ENCODE measurements around the gene MAN1A1.
"Not testable (repeated sequence)": the region's sequence is repeated elsewhere in the genome, so short reads cannot be mapped to it uniquely, and the experiment has no call there.

Gene MAN1A1

DNA sequence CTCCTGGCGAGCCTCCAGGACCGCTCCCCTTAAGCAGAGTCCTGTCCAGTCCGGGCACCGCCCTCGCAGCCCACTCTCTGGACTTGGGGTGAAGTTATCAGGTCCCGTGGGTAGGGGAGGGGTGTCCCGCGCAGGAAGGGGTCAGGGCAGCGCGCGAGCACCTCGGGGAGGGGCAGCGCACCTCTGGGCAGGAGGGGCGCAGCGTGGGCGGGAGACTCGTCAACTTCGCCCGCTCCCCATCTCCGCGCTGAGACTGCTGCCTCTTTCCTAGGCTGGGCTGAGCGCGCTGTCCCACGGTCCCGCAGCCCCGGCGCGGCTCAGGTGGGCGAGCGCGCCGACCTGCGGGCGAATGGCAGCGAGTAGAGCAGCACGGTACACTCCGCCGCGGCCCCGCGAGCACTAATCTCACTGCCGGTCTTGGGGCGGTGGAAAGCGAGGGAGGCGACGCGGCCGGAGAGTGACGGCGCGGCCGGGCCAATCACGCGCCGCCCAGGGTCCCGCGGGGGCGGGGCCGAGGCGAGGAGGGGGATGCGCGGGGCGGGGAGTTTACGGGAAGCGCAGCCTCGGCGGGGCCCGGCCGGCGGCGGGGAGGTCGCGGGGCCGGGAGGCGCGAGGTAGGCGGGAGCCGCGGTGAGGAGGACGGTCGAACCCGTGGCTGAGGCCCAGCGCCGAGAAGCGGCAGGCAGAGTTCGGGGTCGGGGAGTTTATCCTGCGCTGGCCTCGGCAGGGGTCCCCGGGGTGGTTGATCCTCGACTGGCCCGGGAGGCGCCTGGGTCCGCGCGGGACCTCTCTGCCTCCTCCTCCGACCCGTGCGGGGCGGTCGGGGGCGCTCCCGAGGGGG lies at the start of gene MAN1A1:
Gene MAN1A1, minus strand, starts transcription at position 401 of the 841 bp plus-strand sequence. CDS start 696 bp downstream, outside the sequence.
- FAIRE-seq: no peak

DNA sequence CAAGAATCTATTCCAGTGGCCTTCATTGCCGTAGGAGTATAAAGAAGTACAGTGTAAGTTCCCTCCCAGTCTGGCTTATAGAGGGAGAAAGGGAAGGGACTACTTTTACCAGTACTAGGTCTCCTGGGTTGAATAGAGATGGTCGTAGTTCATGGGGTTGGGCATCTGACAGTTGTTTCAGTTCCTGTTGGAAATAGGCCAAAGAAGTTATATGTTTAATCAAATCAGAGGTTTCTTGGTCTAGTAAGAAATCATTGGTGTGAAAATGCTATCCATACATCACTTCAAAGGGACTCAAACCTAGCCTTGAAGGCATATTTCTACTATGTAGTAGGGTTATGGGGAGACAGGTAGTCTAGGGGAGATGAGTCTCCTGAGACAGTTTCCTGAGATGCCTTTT lies 45.6 kb upstream of the MAN1A1 start:
- no peak for FAIRE-seq

DNA sequence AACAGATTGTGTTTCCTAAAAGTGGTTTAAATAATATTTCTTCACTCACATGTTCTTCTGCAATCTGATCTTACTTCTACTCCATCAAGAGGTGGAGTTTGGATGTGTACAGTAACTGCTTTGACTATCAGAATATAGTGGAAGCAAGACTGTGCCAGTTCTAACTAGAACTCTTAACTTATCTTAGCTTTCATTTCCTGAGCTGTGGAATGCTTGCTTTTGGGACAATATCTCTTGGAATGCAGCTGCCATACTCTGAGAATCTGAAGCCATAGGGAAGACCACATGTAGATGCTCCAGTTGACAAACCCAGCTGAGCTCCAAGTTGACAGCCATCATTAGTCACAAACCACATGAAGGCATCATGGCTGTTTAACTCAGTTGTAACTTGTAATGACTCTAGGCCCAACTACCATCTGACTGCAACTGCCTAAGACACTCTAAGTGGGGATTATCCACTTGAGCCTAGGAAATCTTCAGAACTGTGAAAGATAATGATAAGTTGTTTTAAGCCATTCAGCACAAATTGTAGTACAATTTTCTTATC lies 40.8 kb upstream of the MAN1A1 start:
- no peak for FAIRE-seq

DNA sequence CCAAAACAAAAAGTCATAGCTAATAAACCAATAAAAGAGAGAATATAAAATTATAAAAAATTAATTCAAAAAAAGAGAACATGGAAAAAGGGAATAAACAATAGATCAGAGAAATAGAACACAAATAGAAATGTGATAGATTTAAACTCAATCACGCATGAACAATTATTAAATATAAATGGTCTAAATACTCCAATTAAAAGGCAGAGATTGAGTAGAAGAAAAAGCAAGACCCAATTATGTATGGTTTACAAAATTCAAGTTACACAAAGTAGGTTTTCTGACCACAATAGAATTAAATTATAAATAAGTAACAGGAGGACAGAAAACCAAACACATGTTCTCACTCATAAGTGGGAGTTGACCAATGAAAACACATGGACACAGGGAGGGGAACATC lies 36.4 kb upstream of the MAN1A1 start:
- no peak for FAIRE-seq

DNA sequence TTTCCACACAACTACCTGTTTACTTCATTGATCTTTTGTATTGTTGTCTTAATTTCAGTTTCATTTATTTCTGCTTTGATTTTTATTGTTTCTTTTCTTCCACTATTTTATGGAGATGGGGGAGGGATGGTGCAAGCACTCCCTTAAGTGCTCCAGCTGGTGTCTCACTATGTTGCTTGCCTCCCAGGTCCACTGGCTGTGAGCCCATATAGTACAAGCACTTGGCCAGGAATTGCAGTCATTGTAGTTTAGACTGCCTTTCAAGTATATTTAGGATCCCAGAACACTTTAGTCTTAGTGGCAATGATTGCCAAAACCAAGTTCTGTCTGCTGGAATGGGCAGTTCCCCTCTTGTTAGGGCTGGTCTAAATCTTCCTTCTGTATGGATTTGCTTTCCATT lies 34.9 kb upstream of the MAN1A1 start:
- no peak for FAIRE-seq

DNA sequence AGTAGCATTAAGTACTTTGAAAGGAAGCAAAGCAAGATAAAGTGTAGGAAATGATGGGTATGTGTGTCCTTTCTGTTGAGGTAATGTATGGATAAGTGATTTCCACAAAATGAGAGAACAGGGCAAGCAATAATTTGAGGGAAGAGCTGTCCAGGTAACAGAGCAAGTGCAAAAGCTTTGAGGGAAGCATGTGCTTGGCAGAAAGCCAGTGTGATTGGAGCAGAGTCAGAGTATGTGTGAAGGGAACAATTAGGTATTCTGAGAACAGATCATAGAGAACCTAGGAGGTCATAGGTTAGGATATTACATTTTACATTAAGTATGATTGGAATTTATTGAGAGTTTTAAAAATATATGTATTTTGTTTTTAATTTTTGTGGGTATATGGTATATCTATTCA lies 30.2 kb upstream of the MAN1A1 start:
- no peak for FAIRE-seq

DNA sequence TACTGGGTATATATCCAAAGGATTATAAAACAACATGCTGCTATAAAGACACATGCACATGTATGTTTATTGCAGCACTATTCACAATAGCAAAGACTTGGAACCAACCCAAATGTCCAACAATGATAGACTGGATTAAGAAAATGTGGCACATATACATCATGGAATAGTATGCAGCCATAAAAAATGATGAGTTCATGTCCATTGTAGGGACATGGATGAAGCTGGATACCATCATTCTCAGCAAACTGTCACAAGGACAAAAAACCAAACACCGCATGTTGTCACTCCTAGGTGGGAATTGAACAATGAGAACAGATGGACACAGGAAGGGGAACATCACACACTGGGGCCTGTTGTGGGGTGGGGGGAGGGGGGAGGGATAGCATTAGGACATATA lies 27.5 kb upstream of the MAN1A1 start:
- not testable (repeated sequence) for FAIRE-seq

DNA sequence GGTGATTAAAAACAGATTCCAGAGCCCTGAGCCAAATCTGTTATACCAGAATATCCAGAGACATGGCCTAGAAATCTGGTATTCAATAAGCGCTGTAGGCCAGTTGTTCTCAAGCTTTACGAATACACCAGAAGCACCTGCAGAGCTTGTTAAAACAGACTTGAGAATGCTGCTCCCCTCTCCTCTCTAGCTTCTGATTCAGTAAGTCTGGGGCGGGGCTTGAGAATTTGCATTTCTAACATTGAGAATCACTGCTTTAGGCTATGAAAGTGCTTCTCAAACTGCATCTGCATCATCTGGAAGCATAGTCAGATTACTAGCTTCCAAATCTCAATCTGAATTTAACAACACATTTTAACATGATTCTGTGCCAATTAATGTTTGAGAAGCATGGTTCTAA lies 20.5 kb upstream of the MAN1A1 start:
- FAIRE-seq: no peak

DNA sequence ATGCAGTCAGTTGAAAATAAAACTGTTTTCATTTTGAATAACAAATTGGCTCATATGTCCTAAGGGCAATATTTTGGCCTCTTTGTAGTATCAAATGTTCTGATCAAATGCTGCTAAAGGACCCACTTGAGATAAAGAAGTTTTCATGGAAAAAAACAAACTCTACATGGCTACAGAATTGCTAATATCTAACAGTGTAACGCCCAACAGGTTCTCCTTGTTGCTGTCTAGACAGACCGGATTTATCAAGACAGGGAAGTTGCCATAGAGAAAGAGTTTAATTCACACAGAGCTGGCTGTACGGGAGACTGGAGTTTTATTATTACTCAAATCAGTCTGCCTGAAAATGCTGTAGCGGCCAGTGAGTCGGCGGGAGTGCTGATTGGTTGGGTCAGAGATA lies 19.4 kb upstream of the MAN1A1 start:
- FAIRE-seq: no peak

DNA sequence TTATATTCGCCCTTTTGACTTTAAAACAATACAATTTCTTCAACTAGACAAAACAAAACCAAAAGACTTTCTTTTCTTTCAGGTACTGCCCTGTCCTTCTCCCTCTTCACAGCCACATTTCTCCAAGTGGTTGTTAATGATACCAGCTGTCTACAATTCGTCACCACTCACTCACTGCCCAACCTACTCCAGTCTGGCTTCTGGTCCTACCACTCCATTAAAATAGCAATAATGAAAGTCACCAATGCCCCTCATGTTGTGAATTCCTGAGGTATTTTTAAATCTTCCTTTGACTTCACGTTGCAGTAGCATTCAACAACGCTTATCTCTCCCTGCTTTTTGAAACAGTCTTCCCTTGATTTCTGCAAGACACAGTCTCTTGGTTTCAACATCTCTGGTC lies 11.6 kb upstream of the MAN1A1 start:
- FAIRE-seq: no peak

DNA sequence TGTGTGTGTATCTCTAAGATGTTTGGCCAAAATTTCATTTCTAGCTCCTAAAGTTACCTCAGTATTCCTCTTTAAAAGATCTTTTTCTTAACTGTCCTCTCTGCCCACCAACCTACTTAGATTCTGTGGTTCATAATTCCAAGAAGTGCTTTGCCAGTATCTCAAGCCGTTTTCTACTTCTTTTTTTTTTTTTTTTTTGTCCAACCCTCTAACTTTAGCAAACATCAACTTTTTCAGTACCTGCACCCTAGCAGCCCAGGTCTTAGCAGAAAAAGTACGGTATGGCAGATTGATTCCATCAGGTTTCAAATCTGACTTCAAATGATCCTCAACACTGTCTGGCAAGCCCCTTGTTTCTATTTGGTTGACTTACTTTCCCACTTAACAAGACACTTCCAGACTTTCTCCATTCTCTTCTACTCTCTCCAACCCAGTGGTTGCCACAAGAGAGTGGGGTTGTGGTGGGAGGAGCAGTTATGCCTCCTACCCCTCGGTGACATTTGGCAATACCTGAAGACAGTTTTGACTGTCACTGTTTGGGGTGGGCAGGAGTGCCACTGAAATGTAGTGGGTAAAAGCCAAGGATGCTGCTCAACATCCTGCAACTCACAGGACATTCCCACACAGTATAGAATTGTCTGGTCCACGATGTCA lies 10.8 kb upstream of the MAN1A1 start:
- no peak for FAIRE-seq

DNA sequence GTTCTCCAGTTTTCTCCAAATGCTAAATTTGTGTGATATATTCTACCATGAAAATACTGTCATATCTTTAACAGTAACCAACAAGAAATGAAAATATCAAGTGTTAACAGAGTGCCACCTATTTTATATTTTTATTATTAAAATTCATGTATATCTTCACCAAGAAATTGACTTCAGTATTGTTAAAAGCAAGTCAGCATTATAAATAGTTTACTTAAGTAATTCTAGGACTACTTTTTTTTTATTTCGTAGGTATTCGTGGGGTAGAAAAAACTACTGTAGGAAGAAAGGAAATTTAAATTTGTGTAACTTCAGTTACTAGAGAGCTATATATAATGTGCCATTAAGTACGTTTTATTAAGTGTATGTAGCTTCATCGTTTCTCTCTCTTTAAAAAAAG lies 6.3 kb upstream of the MAN1A1 start:
- FAIRE-seq: no peak

DNA sequence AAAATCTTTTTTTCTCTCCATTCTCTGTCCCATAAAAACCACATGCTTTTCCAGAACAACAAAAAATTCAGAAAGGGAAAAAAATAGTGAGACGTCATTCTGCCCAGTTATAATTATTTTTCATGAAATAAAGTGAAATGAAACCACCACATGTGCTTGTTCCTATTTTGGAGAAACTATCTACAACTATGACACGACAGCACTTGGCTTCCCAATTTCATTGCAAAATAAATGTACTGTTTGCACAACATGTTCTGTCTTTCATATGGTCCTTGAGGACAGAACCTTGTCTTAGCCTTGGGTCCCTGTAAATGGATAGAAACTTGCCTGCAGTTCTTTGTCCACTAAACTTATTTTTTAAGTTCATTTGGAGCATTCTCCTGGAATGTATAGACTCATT lies 5.6 kb upstream of the MAN1A1 start:
- no peak for FAIRE-seq

DNA sequence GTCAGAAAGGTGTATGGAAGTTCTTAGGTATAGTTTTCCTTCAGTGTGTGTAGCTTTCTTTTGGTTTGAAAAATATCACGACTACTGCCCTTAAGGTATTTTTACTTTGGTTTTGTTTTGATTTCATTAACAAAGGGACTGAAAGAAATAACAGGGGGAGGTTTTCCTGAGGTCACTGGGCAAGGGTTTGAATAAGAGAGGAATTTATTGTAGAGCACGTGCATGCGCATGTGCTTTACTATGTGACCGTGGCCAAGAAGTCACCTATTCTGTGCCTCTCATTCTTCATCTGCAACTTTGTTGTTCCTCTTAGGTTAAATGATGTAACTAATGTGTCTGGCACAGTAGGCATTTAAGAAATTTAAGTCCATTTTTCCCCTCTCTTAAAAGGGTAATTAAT lies 4.1 kb upstream of the MAN1A1 start:
- FAIRE-seq: no peak

DNA sequence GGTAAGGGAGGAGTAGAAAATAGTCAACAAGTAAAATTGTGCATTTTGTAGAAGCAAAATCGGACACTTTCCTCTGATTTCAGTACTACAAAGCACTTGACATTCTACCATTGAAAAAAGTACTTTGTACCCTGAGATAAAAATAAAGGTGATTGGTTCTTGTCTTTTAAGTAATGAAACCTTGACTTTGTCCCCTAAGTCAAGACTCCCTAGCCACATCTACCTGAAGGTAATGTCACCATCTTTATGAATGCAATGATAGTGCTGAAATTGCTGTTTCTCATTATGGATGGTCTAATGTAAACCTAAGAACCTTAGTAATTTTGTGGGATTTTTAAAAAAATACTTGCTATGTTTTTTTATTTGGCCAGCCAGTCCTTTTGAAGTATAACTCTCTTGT lies 2.4 kb upstream of the MAN1A1 start:
- FAIRE-seq: no peak

DNA sequence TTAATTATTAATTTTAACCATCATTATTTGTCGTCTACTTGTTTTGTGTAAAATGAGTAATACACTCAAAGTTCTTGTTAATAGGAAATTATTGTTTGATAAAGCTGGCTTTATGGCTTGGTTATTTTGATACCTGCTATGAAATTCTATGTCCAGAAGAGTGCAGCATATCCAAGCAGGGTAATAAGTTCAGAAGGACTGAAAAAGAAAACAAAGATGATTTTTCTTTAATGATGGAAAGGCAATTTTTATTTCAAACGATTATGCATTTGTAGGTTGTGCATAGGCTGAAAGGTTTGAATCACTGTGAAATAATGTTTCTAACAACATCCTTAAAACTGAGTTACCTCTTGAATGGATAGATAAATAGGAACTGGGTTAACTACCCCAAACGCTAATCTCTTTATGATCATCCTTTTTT lies 1.4 kb upstream of the MAN1A1 start:
- FAIRE-seq: no peak

DNA sequence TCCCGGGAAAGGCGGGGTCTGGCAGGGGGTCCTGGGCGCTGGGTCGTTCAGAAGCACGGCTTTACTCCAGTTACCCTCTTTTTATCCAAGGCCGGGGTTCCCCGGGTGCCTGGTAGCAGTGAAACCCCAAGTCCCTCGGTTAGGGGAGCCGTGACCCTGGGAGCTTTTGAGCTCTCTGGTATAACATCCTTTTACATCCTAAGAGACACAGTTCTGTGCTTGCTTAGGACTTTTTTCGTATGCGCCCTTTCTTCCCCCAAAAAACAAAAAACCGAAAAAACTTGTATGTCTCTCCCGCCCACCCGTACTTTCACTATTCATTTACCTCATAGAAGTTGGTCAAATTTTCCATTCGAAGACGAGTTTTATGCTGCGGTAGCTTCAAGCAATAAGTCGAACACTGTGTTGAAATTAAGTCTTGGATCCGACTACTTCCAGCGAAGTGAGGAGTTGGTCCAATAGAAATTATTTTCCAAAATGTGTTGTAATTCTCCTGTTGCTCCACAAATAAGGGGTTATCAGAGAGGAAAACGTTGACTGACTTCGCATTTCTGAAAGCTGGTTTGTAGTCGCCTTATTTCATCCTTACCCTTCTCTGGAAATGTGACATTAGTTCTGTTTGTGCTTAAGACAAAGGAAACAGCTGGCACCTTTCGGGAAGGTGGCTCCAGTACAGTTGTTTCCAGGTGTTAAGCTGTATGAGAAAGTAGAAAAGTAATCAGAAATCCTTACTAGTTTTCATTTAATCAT lies 816 bp upstream of the MAN1A1 start:
- no peak for FAIRE-seq

DNA sequence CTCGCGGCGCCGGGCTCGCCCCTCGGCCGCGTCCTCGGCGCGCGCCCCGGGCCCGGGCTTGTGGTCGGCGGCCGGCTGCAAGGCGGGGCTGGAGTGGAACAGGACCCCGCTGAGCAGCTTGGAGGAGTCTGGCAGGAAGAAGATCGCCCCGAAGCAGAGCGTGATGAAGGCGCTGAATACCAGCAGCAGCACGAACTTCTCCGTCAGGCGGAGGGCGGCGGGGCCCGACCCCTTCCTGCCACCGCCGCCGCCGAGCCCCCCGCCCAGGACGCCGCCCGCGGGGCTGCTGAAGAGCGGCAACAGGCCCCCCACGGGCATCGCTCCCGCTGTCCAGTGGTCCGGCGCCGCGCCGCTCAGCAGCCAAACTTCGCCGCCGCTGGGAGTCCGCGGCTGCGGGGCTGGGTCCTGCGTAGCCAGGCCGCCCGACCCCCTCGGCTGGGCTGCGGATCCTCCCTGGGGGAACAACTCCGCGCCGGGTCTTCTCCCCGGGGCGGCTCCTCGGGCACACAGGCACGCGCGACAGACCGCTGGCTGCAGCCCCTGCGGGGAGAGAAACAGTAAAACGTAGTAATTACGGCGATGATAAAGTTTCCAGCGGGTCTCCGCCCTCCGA lies 707 bp downstream of the MAN1A1 start:
- no peak for FAIRE-seq

DNA sequence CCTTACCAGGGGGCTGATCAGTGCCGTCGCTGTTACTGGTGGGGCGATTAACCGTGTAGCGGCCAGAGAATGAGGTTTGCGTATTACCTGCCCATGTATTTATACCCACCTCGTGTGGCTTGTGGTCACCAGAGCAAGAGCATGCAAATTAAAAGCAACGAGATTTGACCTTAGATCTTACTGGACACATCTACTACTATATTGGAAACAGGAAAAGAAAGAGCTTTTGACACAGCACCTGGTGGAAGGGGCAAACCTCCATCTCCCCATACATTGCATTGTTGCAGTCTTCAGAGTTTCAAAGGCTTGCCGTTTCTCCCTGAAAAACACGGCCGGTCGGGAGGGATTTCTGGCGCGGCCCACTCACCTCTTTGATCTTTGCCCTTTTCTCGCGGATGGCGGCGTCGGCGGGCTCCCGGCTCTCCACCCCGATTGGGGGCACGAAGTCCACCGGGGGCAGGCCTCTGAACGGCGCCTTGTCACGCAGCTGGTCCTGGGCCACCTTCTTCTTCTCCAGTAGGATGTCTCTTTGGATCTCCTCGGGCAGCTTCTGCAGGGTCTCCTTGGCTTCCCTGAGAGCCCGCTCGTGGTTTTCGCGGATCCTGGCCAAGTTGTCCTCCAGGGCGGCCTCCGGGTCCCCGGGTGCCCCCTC lies 1.3 kb downstream of the MAN1A1 start:
- no peak for FAIRE-seq

DNA sequence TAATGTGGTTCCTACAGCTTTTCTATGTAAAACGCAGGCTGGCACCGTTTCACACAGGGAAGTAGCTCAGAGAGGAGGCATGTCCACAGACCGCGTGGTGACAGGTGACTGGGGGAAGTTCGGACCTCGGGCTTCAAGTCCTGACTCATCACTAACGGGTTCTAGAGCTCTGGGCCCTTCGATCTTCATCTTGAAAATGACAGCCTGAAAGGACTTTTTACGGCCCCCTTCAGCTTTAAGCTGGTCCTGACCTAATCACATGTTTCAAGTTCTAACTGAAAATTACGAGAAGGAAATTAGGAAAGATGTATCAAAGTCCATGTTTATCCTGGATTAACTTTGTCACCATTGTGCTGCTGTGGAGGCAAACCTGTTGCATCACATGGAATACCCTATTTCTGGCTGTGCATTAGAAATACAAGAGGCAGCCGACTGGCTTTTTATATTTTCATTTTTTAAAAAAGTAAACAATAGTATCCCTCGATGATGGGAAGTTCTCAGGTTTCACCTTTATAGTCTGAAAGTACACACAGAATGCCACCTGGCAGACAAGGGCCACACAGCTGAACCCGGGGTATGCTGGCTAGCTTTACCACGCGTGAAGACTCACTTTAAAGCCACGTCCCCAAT lies 2.0 kb downstream of the MAN1A1 start:
- no peak for FAIRE-seq

DNA sequence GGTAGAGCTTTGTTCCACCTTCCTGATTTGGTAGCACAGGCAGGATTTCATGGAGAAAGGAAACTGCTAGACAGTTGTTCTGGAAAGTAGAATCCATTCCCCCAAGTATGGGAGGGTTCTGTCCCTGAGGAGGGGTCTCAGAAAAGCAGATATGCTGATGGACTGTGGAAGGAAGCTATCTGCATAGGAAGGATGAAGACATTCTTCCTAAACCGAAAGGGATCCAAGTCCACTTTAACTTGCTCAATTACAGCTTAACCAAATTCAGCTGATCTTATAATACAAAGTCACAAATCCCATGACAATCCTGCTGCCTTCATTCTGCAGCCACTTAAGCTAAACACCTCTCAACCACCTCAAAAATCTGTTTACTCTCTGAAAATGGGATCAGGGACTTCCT lies 2.6 kb downstream of the MAN1A1 start:
- no peak for FAIRE-seq

DNA sequence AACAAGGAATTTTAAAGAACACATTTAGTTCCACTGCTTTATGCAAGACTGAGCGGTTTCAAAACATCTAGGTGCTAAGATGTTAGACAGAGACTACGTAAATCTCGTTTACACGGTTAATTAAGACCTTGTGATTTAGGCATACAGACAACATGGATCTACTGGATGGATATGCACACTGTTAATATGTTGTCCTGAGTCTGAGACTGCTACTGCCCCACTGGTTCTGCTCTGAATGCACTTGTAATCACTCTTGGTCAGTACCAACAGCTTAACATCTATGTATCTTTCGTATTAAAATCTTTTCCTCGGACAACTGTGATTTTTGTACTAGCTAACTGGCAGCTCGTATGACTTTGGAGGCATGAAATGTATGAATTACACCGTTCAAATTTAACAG lies 3.1 kb downstream of the MAN1A1 start:
- no peak for FAIRE-seq

Data from G401.6 (cell line).